CD4-positive, alpha-beta T cell (primary cell): ENCODE data around the gene SOCS3. TPM values are rescaled to one million over a fixed set of nuclear protein-coding genes. Genes with fewer than 3 reads are reported as not detected.

Experiments used
- ATAC-seq: fragments of 200-7000 bp; cut with Tn5 transposase; one replicate; pipeline ENCODE4 v1.10.0; 2022; ENCODE audit warnings: mild to moderate bottlenecking; ENCODE audit not compliant: poor library complexity
- CTCF ChIA-PET: fragments of 350-600 bp; sonication (Branson Sonifier 250); formaldehyde crosslinking; loops from one replicate; lab custom pipeline; 2021; ENCODE audit warnings: antibody characterized with exemption, inconsistent platforms; lab: Charles Lee
- POLR2A ChIA-PET: fragments of 350-600 bp; sonication (Branson Sonifier 250); formaldehyde crosslinking; loops from one replicate; lab custom pipeline; 2021; ENCODE audit warnings: antibody characterized with exemption, inconsistent platforms; lab: Charles Lee
- DNase-seq, 14 experiments: peaks; one replicate each; pipeline ENCODE4 v3.0.0-alpha.2; 2013 to 2020; ENCODE audit warnings: mixed read lengths in 2 of 14
- H3K27ac ChIP-seq, 2 donors: one replicate each; pipeline versions ENCODE4 v1.5.1 to v1.7.0; 2013; ENCODE audit warnings: low read length in 2 of 2, low read depth in 1 of 2, mild to moderate bottlenecking in 1 of 2
- H3K27me3 ChIP-seq, 2 experiments: 1 replicate in 1 of 2; 2 replicates in 1 of 2; pipeline versions ENCODE4 v1.6.1 to v1.7.0; 2013; ENCODE audit warnings: low read length in 2 of 2, control low read depth in 1 of 2, mild to moderate bottlenecking in 1 of 2, moderate library complexity in 1 of 2; ENCODE audit not compliant: insufficient read depth in 2 of 2, control insufficient read depth in 1 of 2
- H3K36me3 ChIP-seq: one replicate; pipeline ENCODE4 v1.6.1; 2013; ENCODE audit warnings: low read length, control low read depth; ENCODE audit not compliant: insufficient read depth
- H3K4me1 ChIP-seq: one replicate; pipeline ENCODE4 v1.6.1; 2013; ENCODE audit warnings: low read length, control low read depth; ENCODE audit not compliant: insufficient read depth
- H3K4me3 ChIP-seq: one replicate; pipeline ENCODE4 v1.5.1; 2013; ENCODE audit warnings: mild to moderate bottlenecking, low read length, moderate library complexity
- H3K9me3 ChIP-seq, 2 experiments: 1 replicate in 1 of 2; 2 replicates in 1 of 2; pipeline versions ENCODE4 v1.6.1 to v1.7.0; 2013; ENCODE audit warnings: low read length in 2 of 2, mild to moderate bottlenecking in 2 of 2, control low read depth in 1 of 2, moderate library complexity in 1 of 2; ENCODE audit not compliant: control insufficient read depth in 1 of 2, insufficient read depth in 1 of 2
- H3K27ac Mint-ChIP-seq: one replicate; pipeline ENCODE4 v1.8.0; 2020; ENCODE audit warnings: mixed read lengths
- H3K27me3 Mint-ChIP-seq: one replicate; pipeline ENCODE4 v1.8.0; 2021; ENCODE audit warnings: mixed read lengths
- H3K36me3 Mint-ChIP-seq: one replicate; pipeline ENCODE4 v1.8.0; 2021; ENCODE audit warnings: low read depth, mixed read lengths
- H3K4me1 Mint-ChIP-seq: one replicate; pipeline ENCODE4 v1.8.0; 2021; ENCODE audit warnings: low read depth, mixed read lengths
- H3K4me3 Mint-ChIP-seq: one replicate; pipeline ENCODE4 v1.8.0; 2020; ENCODE audit warnings: mild to moderate bottlenecking, mixed read lengths
- H3K9me3 Mint-ChIP-seq: one replicate; pipeline ENCODE4 v1.8.0; 2020; ENCODE audit warnings: mixed read lengths
- intact Hi-C, 2 experiments: fragments of 100-400 bp; cut with DNase I in 1 of 2; cut with micrococcal nuclease in 1 of 2; formaldehyde crosslinking; loops; one replicate each; pipeline versions ENCODE4 v1.15.1 to v1.9.0; 2023 to 2025; cut with DNase I, micrococcal nuclease
- total RNA-seq, 174 experiments: library from RNA in 2 of 174; stranded (reverse) in 2 of 174; gene quantifications; one replicate each; pipeline ENCODE4 v1.2.3 and lab custom pipeline; 2021 to 2026
- TF ChIP-seq, protein P1 (sequence below): fragments of 200-600 bp; IDR thresholded peaks from one replicate; pipeline ENCODE4 v1.8.0; 2022; ENCODE audit warnings: antibody characterized with exemption, mild to moderate bottlenecking

The SOCS3 gene
- total RNA-seq, 2 experiments from 2014 or later, result 414 to 427 TPM

DNA sequence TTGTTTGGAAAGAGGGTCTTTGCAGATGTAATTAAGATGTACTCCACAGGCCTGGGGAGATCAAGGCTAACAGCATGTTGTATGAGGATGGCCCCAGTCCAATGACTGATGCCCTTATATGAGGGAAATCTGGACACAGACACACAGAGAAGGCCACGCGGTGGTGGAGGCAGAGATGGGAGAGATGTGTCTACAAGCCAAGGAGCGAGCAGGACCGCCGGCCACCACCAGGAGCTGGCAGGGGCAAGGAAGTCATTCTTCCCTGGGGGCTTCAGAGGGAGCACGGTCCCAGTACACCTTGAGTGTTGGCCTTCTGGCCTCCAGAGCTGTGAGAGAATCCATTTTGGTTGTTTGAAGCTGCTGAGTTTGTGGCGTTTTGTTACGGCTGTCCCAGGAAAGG is 14.7 kb downstream of the SOCS3 start:
- CTCF ChIA-PET, result interaction anchor here (0.6 to 2.4 kb wide), 4 partner anchors 11 to 94 kb away, joined by 3 to 19 read pairs (median 6); partner anchors contain the start of gene SOCS3
- intact Hi-C loops, result no loop called here
- Histone ChIP-seq H3K4me3 (no peak overlapping the region), H3K4me1 (peaks cover 91% of the 10 kb centered on the region), H3K27me3 (no peaks in the 10 kb centered on the region), H3K9me3 (no peaks in the 10 kb centered on the region), H3K36me3 (no peaks in the 10 kb centered on the region), H3K27ac (peak overlapping the region; percentile 23 to 24)
- Mint-ChIP-seq H3K4me3 (no peak overlapping the region), H3K9me3 (no peaks in the 10 kb centered on the region), H3K4me1 (peaks cover 82% of the 10 kb centered on the region), H3K36me3 (no peaks in the 10 kb centered on the region), H3K27ac (peak overlapping the region; percentile 99), H3K27me3 (no peaks in the 10 kb centered on the region)
- TF ChIP-seq, protein P1, sequence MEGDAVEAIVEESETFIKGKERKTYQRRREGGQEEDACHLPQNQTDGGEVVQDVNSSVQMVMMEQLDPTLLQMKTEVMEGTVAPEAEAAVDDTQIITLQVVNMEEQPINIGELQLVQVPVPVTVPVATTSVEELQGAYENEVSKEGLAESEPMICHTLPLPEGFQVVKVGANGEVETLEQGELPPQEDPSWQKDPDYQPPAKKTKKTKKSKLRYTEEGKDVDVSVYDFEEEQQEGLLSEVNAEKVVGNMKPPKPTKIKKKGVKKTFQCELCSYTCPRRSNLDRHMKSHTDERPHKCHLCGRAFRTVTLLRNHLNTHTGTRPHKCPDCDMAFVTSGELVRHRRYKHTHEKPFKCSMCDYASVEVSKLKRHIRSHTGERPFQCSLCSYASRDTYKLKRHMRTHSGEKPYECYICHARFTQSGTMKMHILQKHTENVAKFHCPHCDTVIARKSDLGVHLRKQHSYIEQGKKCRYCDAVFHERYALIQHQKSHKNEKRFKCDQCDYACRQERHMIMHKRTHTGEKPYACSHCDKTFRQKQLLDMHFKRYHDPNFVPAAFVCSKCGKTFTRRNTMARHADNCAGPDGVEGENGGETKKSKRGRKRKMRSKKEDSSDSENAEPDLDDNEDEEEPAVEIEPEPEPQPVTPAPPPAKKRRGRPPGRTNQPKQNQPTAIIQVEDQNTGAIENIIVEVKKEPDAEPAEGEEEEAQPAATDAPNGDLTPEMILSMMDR, result no peak
- POLR2A ChIA-PET, result no interaction called here
- ATAC-seq, result no peak
- no peak for DNase-seq

DNA sequence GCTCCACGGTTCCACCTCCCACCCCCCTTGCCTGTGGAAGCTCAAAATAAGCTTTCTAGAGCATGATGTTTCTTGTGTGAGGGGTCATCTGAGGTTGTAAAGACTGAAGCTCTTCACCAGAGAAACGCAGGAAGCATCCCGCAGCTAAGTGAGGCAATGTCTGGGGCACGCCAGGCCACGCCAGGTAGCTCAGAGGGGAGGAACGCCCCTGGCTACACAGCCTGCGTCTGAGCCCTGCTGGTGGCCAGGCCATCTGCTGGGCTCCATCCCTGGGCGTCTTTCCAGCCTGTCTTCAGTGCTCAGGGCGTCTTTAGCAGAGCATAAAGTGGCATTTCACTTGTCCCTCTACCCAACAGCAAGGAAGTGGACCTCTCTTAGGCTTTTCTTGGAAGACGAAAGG is 15.2 kb downstream of the SOCS3 start:
- TF ChIP-seq, protein P1, result no peak
- Histone ChIP-seq H3K36me3 (no peaks in the 10 kb centered on the region), H3K4me1 (peaks cover 91% of the 10 kb centered on the region), H3K9me3 (no peaks in the 10 kb centered on the region), H3K27me3 (no peaks in the 10 kb centered on the region), H3K27ac (peak overlapping the region; percentile 24 to 62), H3K4me3 (no peak overlapping the region)
- ATAC-seq (no peak), DNase-seq (peak in 2 of 14 experiments; percentile 16 to 26)
- no peaks in the 10 kb centered on the region for H3K36me3 Mint-ChIP-seq
- POLR2A ChIA-PET, result interaction anchor here (0.5 to 2.9 kb wide), 8 partner anchors 11 to 204 kb away, joined by 3 to 24 read pairs (median 8); no protein-coding TSS in a partner anchor
- CTCF ChIA-PET, result interaction anchor here (0.7 to 2.4 kb wide), 5 partner anchors 9 to 402 kb away, joined by 3 to 19 read pairs (median 5); partner anchors contain the start of gene SOCS3
- no peaks in the 10 kb centered on the region for H3K27me3 Mint-ChIP-seq
- intact Hi-C loops, result no loop called here
- H3K9me3 Mint-ChIP-seq, result no peaks in the 10 kb centered on the region
- peaks cover 82% of the 10 kb centered on the region for H3K4me1 Mint-ChIP-seq
- H3K27ac Mint-ChIP-seq, result peak overlapping the region; percentile 99
- peak overlapping the region; percentile 58 for H3K4me3 Mint-ChIP-seq

DNA sequence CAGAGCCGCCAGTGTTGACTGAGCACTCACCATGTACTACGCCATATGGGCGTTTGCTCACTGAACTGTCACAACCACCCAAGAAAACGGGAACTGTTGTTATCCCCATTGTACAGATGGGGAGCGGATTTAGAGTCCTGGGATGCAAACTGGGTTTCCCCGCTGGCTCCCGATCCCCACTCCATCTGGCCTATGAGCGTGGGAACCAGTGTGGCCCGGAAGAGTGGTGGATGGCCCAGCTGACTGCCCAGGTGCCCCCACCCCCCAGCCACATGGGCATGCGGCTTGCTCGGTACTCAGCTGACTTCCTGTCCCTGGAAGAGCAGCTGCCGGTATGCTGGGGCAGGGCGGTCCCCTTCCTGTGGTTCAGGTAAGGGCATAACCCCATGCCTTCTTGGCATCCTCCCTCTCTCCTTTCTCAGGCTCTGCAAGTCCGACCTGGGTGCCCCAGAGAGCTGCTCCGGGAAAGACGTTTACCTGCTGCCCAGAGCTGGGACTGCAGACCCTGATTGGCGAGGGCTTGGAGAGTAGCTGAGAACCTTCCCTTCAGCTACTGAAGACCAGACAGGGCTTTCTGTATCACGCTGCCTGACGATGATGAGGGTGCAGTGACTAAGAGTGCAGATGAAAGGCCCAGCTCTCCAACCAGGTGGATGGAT is 16.2 kb downstream of the SOCS3 start:
- H3K4me3 Mint-ChIP-seq, result peak overlapping the region; percentile 81
- H3K36me3 ChIP-seq, result no peaks in the 10 kb centered on the region
- H3K27me3 ChIP-seq, result no peaks in the 10 kb centered on the region
- ChIA-PET CTCF (interaction anchor here (1.2 to 2.4 kb wide), 4 partner anchors 8 to 93 kb away, joined by 3 to 19 read pairs (median 5); partner anchors contain the start of gene SOCS3), POLR2A (interaction anchor here (0.6 to 2.9 kb wide), 14 partner anchors 10 to 94 kb away, joined by 3 to 24 read pairs (median 4); partner anchors contain the start of gene PGS1)
- H3K9me3 ChIP-seq, result no peaks in the 10 kb centered on the region
- intact Hi-C loops, result loop anchor here (1.0 to 2.0 kb wide), 3 partner anchors 13 to 29 kb away; partner anchors contain the start of gene SOCS3 (in 1 of the 2)
- peak overlapping the region; percentile 99 for H3K27ac Mint-ChIP-seq
- no peaks in the 10 kb centered on the region for H3K27me3 Mint-ChIP-seq
- ATAC-seq (peak; percentile 86), DNase-seq (peak; percentile 64 to 94 (median 80))
- H3K9me3 Mint-ChIP-seq, result no peaks in the 10 kb centered on the region
- TF ChIP-seq, protein P1, result no peak
- peak overlapping the region; percentile 35 for H3K4me3 ChIP-seq
- peak overlapping the region; percentile 62 for H3K27ac ChIP-seq
- H3K4me1 Mint-ChIP-seq, result peaks cover 87% of the 10 kb centered on the region
- H3K36me3 Mint-ChIP-seq, result no peaks in the 10 kb centered on the region
- peaks cover 93% of the 10 kb centered on the region for H3K4me1 ChIP-seq
